ENCODE measurements around the gene RFC5.

- TF ChIP-seq CTCF (IDR thresholded peaks at IDR 0.05) (no peak), POLR2A (IDR thresholded peaks at IDR 0.05) (no peak)
Observed at GRCh38 chr12:118011377-118011776, 5.1 kb upstream of the RFC5 start.
